Glutamatergic neuron (in vitro differentiated cells): ENCODE results near the gene B4GALT4. TPM values are rescaled to one million over a fixed set of nuclear protein-coding genes. Genes with fewer than 3 reads are reported as not detected.

ENCODE experiments used
- DNase-seq: peaks from one replicate; pipeline ENCODE4 v3.0.0; 2022
- H3K27ac Mint-ChIP-seq: one replicate; pipeline ENCODE4 v1.8.0; 2020; ENCODE audit warnings: mild to moderate bottlenecking, mixed read lengths, inconsistent platforms; ENCODE audit not compliant: unreplicated experiment
- H3K27me3 Mint-ChIP-seq: one replicate; pipeline ENCODE4 v1.8.0; 2020; ENCODE audit warnings: mild to moderate bottlenecking, moderate library complexity, mixed read lengths, inconsistent platforms; ENCODE audit not compliant: unreplicated experiment
- H3K36me3 Mint-ChIP-seq: one replicate; pipeline ENCODE4 v1.8.0; 2020; ENCODE audit warnings: mild to moderate bottlenecking, mixed read lengths, inconsistent platforms; ENCODE audit not compliant: unreplicated experiment
- H3K4me1 Mint-ChIP-seq: one replicate; pipeline ENCODE4 v1.8.0; 2020; ENCODE audit warnings: mild to moderate bottlenecking, low read depth, mixed read lengths, inconsistent platforms; ENCODE audit not compliant: unreplicated experiment
- H3K4me3 Mint-ChIP-seq: one replicate; pipeline ENCODE4 v1.8.0; 2020; ENCODE audit warnings: mild to moderate bottlenecking, mixed read lengths, inconsistent platforms; ENCODE audit not compliant: unreplicated experiment
- H3K9me3 Mint-ChIP-seq: one replicate; pipeline ENCODE4 v1.8.0; 2020; ENCODE audit warnings: mild to moderate bottlenecking, moderate library complexity, mixed read lengths, inconsistent platforms; ENCODE audit not compliant: unreplicated experiment
- total RNA-seq: library from RNA; stranded (reverse); fragmentation: NEBNext Ultra II Directional; extraction: Animal tissue kit (Norgen Biotek cat#: 25700); gene quantifications from one replicate; pipeline ENCODE4 v1.2.1, GENCODE V29; 2021; ENCODE audit not compliant: unreplicated experiment
- TF ChIP-seq, protein P1 (sequence below): fragments of 200-600 bp; sonication (generic); IDR thresholded peaks from one replicate; pipeline ENCODE4 v1.5.0; 2021; ENCODE audit not compliant: partially characterized antibody, unreplicated experiment

Gene B4GALT4
- total RNA-seq, 1 donor from 2014 or later, result 24.3 TPM

DNA sequence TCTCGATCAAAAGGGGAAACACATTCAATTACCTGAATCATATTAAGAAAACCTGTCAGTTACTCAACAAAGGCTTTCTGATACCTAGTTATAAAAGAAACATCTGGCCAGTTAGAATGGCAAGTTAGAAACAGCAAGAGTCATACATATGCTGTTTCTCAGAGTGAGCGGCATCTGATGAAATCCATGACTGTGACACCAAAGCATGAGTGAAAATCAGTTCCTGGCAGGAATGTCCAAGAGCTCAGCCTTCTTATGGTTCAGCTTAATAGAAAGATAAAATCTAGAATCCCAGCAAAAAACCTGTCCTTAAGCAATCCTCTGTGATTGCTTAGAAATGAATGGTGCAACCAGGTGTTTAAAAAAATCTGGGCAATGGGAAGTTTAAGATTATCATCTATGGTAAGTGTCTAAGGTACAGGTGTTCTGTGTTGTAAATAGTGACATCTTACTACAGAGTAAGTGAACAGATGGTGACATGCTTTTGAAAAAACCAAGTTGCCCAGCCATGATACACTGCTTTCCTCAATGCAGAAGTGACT, 18.8 kb downstream of the B4GALT4 start:
- H3K36me3 Mint-ChIP-seq, result no peaks in the 10 kb centered on the region
- H3K9me3 Mint-ChIP-seq, result no peaks in the 10 kb centered on the region
- no peak overlapping the region for H3K4me3 Mint-ChIP-seq
- TF ChIP-seq, protein P1, sequence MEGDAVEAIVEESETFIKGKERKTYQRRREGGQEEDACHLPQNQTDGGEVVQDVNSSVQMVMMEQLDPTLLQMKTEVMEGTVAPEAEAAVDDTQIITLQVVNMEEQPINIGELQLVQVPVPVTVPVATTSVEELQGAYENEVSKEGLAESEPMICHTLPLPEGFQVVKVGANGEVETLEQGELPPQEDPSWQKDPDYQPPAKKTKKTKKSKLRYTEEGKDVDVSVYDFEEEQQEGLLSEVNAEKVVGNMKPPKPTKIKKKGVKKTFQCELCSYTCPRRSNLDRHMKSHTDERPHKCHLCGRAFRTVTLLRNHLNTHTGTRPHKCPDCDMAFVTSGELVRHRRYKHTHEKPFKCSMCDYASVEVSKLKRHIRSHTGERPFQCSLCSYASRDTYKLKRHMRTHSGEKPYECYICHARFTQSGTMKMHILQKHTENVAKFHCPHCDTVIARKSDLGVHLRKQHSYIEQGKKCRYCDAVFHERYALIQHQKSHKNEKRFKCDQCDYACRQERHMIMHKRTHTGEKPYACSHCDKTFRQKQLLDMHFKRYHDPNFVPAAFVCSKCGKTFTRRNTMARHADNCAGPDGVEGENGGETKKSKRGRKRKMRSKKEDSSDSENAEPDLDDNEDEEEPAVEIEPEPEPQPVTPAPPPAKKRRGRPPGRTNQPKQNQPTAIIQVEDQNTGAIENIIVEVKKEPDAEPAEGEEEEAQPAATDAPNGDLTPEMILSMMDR, result no peak
- peaks cover 3% of the 10 kb centered on the region for H3K4me1 Mint-ChIP-seq
- DNase-seq, result no peak
- no peak overlapping the region for H3K27ac Mint-ChIP-seq
- H3K27me3 Mint-ChIP-seq, result no peaks in the 10 kb centered on the region

DNA sequence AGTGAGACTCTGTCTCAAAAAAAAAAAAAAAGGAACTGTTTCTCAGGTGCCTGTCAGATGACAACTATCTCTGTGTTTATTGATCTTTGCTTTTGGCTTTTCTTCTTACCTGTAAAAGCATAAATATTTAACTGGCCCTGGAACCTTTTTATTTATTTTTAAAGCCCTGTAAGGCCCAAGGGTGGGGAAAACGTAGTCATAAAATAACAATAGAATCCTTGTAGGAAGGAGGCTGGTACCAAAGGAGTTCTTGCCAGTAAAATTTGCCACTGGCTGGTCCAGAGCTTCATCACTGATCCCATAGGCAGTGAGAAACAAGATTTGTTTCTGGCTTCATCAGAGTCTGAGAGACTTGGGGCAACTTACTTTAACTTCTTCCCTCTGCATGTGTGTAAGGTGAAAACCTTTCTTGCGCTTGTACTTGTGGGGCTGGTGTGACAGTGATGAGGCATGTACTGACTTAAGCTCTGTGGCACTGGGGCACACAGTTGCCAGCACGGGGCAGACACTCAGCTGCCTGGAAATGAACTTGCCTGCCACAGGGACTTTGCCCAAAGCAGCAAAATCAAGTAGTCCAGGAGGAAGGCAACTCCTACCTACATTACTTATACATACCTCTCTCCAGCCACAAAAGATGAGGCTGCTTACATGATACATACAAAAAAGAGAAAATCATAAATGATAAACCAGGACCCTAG, 19.6 kb downstream of the B4GALT4 start:
- no peak overlapping the region for H3K4me3 Mint-ChIP-seq
- no peaks in the 10 kb centered on the region for H3K36me3 Mint-ChIP-seq
- H3K27me3 Mint-ChIP-seq, result no peaks in the 10 kb centered on the region
- H3K9me3 Mint-ChIP-seq, result no peaks in the 10 kb centered on the region
- H3K27ac Mint-ChIP-seq, result no peak overlapping the region
- peaks cover under 1% of the 10 kb centered on the region for H3K4me1 Mint-ChIP-seq
- no peak for DNase-seq
- TF ChIP-seq, protein P1, result no peak

DNA sequence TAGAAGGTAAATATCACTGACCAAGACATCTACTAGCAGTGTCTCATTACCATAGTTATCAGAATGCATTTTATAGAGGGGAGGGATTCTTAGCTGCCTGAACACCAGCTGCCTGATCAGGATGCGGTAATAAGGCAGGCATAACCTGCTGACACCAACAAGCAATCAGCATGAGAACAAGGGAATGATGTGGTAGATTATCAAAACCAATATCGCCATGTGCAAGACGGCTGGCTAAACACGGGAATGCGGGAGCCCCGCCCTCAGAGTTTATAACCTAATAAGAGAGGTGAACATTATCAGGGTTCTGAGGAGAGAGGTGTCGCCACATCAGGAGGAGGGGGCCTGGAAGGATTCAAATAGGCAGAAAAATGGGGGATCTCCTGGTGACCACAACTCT, 20.5 kb downstream of the B4GALT4 start:
- TF ChIP-seq, protein P1, result no peak
- Mint-ChIP-seq H3K36me3 (no peaks in the 10 kb centered on the region), H3K4me3 (no peak overlapping the region), H3K9me3 (no peaks in the 10 kb centered on the region), H3K4me1 (no peaks in the 10 kb centered on the region), H3K27me3 (no peaks in the 10 kb centered on the region), H3K27ac (no peak overlapping the region)
- no peak for DNase-seq

DNA sequence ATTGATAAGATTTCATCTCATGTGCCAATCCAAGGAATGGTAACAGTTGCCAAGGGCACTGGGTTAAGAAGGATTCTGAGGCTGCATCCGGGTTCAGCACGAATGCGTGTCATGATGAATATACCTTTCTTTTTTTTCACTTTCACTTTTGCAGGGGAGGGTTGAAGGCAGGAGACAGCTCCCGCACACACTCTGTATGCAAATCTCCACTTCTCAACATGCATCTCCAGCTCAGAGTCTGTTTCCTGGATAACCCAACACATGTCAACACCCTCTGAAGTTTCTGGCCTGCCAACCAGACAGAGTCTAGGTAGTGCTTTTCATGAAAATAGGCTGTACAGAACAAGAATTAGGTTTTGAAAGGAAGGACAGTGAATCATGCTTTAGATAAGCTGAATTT, 21.6 kb downstream of the B4GALT4 start:
- H3K27ac Mint-ChIP-seq, result no peak overlapping the region
- TF ChIP-seq, protein P1, result no peak
- no peaks in the 10 kb centered on the region for H3K9me3 Mint-ChIP-seq
- no peaks in the 10 kb centered on the region for H3K27me3 Mint-ChIP-seq
- no peaks in the 10 kb centered on the region for H3K36me3 Mint-ChIP-seq
- no peaks in the 10 kb centered on the region for H3K4me1 Mint-ChIP-seq
- no peak overlapping the region for H3K4me3 Mint-ChIP-seq
- DNase-seq, result no peak

DNA sequence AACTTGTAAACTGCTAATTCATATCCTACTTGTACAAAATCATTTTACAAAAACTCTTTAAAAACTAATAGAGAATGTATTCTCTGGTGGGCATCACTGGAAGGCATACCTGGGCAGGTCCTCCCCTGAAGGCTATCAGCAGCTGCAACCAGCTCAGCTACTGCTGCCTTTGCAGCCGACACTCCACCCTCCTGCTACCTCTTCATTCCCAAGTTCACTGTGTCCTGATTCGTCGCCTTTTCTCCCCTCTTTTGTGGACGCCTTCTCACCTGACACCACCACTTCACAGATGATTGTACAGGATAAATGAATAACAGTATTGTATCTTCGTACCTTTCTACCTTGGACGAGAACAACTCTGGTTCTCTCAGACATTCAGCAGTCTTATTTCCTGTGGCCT, 28.9 kb downstream of the B4GALT4 start:
- H3K36me3 Mint-ChIP-seq, result peaks cover 5% of the 10 kb centered on the region

More for the DNA sequence above, 28.9 kb downstream of the B4GALT4 start:
- Mint-ChIP-seq H3K27me3 (no peaks in the 10 kb centered on the region), H3K9me3 (no peaks in the 10 kb centered on the region), H3K27ac (no peak overlapping the region), H3K4me3 (no peak overlapping the region), H3K4me1 (no peaks in the 10 kb centered on the region)
- DNase-seq, result no peak
- TF ChIP-seq, protein P1, result no peak
